Astrocyte (in vitro differentiated cells and primary cell): ENCODE results near the gene CNTNAP5.

Experiments
- CTCF ChIP-seq: IDR thresholded peaks from 2 replicates; pipeline ENCODE4 v1.5.1; 2011; ENCODE audit warnings: low read depth, mild to moderate bottlenecking, inconsistent platforms, low read length, moderate library complexity; ENCODE audit not compliant: insufficient read depth
- EZH2 ChIP-seq: IDR thresholded peaks from 2 replicates; pipeline ENCODE4 v1.6.1; 2012; ENCODE audit warnings: mild to moderate bottlenecking, low read length, inconsistent platforms; ENCODE audit not compliant: insufficient read depth

GRCh38 chr2:124874219-124874618 is 849.1 kb downstream of the CNTNAP5 start:
- TF ChIP-seq CTCF = no peak
- TF ChIP-seq EZH2 = no peak
